ENCODE data around the gene PROK2. TPM values are rescaled to one million over a fixed set of nuclear protein-coding genes. Genes with fewer than 3 reads are reported as not detected.

Gene PROK2
- total and polyA plus RNA-seq, 4 donors: 0.24 to 0.84 (median 0.41) TPM

DNA sequence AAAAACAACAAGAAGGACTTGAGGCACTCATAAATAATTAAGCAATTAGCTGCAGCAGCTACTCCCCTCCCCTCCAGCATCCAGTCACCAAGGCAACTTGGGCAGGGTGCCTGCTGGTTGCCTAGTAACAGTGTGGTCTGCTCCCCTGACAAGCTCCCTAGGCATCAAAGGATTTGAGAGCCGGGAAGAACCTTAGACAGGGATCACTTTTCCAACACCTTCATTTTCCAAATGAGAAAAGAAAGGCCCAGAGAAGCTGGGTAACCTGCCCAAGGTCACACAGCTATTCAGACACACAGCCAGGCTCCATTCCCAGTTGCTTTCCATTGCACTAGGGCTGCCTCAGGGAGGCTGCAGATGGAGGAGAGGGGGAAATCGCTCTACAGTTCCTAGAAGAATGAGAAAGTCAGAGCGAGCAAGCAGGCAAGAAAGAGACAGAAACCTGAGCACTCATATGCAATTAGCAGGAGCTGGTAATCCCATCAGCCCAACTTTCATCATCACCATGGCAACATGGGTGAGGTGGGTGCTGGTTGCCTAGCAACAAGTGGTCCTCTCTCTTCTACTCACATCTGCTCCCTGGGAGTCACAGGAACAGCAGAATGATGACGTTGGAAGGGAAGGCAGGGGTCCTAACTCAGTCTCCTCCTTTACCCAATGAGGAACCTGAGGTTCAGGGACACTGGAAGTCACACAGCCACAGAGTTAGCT is 56.2 kb downstream of the PROK2 start:
- Histone ChIP-seq H3K9me3 (ENCODE audit: control insufficient read depth in 4 of 4, low read length in 3 of 4) (no peaks in the 10 kb centered on the region), H3K4me3 (ENCODE audit: low read depth in 1 of 3, low read length in 3 of 3) (no peak overlapping the region), H3K4me1 (ENCODE audit: control insufficient read depth in 4 of 4, insufficient read depth in 4 of 4, low read length in 3 of 4) (peaks cover 0 to 18% (median 10%) of the 10 kb centered on the region in 4 donors), H3K36me3 (ENCODE audit: control insufficient read depth in 4 of 4, insufficient read depth in 3 of 4, low read depth in 1 of 4, low read length in 3 of 4) (no peaks in the 10 kb centered on the region), H3K9ac (ENCODE audit: low read depth in 1 of 2, low read length in 2 of 2) (no peak overlapping the region), H3K27me3 (ENCODE audit: control insufficient read depth in 4 of 4, insufficient read depth in 4 of 4, low read length in 3 of 4) (no peaks in the 10 kb centered on the region), H3K27ac (ENCODE audit: low read depth in 1 of 2, low read length in 2 of 2) (no peak overlapping the region)
- 54% methylated on average over 4 of the region's 4 CpGs for WGBS
- TF ChIP-seq, protein P1, sequence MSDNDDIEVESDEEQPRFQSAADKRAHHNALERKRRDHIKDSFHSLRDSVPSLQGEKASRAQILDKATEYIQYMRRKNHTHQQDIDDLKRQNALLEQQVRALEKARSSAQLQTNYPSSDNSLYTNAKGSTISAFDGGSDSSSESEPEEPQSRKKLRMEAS (IDR thresholded peaks at IDR 0.05): no peak
- no peak for TF ChIP-seq FOXA1 (IDR thresholded peaks at IDR 0.05)
- TF ChIP-seq HNF4G (IDR thresholded peaks at IDR 0.05): no peak
- TF ChIP-seq REST (IDR thresholded peaks at IDR 0.05): no peak
- no peak for TF ChIP-seq HNF4A (conservative IDR thresholded peaks at IDR 0.05)
- no peak for TF ChIP-seq EGR1 (IDR thresholded peaks at IDR 0.05; ENCODE audit: low read depth in 2 of 2)
- TF ChIP-seq YY1 (IDR thresholded peaks at IDR 0.05): no peak
- TF ChIP-seq JUND (IDR thresholded peaks at IDR 0.05): no peak
- no peak for TF ChIP-seq RAD21 (IDR thresholded peaks at IDR 0.05)
- TF ChIP-seq NR2F2 (IDR thresholded peaks at IDR 0.05): no peak
- TF ChIP-seq, protein P2, sequence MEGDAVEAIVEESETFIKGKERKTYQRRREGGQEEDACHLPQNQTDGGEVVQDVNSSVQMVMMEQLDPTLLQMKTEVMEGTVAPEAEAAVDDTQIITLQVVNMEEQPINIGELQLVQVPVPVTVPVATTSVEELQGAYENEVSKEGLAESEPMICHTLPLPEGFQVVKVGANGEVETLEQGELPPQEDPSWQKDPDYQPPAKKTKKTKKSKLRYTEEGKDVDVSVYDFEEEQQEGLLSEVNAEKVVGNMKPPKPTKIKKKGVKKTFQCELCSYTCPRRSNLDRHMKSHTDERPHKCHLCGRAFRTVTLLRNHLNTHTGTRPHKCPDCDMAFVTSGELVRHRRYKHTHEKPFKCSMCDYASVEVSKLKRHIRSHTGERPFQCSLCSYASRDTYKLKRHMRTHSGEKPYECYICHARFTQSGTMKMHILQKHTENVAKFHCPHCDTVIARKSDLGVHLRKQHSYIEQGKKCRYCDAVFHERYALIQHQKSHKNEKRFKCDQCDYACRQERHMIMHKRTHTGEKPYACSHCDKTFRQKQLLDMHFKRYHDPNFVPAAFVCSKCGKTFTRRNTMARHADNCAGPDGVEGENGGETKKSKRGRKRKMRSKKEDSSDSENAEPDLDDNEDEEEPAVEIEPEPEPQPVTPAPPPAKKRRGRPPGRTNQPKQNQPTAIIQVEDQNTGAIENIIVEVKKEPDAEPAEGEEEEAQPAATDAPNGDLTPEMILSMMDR (IDR thresholded peaks at IDR 0.05; ENCODE audit: low read depth, low read length, missing input control): no peak
- no peak for TF ChIP-seq FOXA2 (IDR thresholded peaks at IDR 0.05)
- TF ChIP-seq, protein P3, sequence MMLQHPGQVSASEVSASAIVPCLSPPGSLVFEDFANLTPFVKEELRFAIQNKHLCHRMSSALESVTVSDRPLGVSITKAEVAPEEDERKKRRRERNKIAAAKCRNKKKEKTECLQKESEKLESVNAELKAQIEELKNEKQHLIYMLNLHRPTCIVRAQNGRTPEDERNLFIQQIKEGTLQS (IDR thresholded peaks at IDR 0.05): no peak
- TF ChIP-seq SP1 (IDR thresholded peaks at IDR 0.05): no peak
- TF ChIP-seq RXRA (IDR thresholded peaks at IDR 0.05): no peak
- DNase-seq (ENCODE audit: low spot score): no peak

DNA sequence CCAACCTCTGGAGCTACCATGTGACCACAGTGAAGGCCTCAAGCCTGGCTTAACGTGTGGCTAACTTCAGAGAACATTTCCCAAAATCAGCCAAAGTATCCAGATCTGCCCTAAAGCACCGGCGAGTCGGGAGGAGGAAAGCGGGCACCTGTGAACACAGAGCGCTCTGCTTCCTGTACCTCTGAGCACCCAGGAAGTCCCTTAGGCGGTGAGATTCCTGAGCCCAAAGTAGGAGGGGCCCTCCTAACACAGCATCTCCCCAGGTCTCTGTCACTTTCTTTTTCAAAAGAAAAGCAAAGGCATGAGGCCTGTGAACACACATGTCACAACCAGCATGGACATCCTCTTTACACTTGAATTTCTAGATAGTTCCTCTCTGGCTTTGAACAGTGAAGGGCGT is 58.8 kb downstream of the PROK2 start:
- H3K9me3 ChIP-seq (ENCODE audit: control insufficient read depth in 4 of 4, low read length in 3 of 4): no peaks in the 10 kb centered on the region
- H3K27me3 ChIP-seq (ENCODE audit: control insufficient read depth in 4 of 4, insufficient read depth in 4 of 4, low read length in 3 of 4): no peaks in the 10 kb centered on the region
- WGBS: 82% methylated on average over 8 of the region's 8 CpGs
- no peak overlapping the region for H3K9ac ChIP-seq (ENCODE audit: low read depth in 1 of 2, low read length in 2 of 2)
- peak overlapping the region; percentile 8 to 49 for H3K27ac ChIP-seq (ENCODE audit: low read depth in 1 of 2, low read length in 2 of 2)
- no peak for DNase-seq (ENCODE audit: low spot score)
- H3K4me3 ChIP-seq (ENCODE audit: low read depth in 1 of 3, low read length in 3 of 3): no peak overlapping the region
- H3K4me1 ChIP-seq (ENCODE audit: control insufficient read depth in 4 of 4, insufficient read depth in 4 of 4, low read length in 3 of 4): peaks cover 0 to 23% (median 13%) of the 10 kb centered on the region in 4 donors
- no peaks in the 10 kb centered on the region for H3K36me3 ChIP-seq (ENCODE audit: control insufficient read depth in 4 of 4, insufficient read depth in 3 of 4, low read depth in 1 of 4, low read length in 3 of 4)
- TF ChIP-seq SP1 (IDR thresholded peaks at IDR 0.05): no peak
- TF ChIP-seq YY1 (IDR thresholded peaks at IDR 0.05): no peak
- no peak for TF ChIP-seq REST (IDR thresholded peaks at IDR 0.05)
- TF ChIP-seq, protein P4, sequence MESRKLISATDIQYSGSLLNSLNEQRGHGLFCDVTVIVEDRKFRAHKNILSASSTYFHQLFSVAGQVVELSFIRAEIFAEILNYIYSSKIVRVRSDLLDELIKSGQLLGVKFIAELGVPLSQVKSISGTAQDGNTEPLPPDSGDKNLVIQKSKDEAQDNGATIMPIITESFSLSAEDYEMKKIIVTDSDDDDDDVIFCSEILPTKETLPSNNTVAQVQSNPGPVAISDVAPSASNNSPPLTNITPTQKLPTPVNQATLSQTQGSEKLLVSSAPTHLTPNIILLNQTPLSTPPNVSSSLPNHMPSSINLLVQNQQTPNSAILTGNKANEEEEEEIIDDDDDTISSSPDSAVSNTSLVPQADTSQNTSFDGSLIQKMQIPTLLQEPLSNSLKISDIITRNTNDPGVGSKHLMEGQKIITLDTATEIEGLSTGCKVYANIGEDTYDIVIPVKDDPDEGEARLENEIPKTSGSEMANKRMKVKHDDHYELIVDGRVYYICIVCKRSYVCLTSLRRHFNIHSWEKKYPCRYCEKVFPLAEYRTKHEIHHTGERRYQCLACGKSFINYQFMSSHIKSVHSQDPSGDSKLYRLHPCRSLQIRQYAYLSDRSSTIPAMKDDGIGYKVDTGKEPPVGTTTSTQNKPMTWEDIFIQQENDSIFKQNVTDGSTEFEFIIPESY (IDR thresholded peaks at IDR 0.05): no peak
- TF ChIP-seq NR2F2 (IDR thresholded peaks at IDR 0.05): no peak
- TF ChIP-seq, protein P2 (IDR thresholded peaks at IDR 0.05; ENCODE audit: low read depth, low read length, missing input control): no peak
- no peak for TF ChIP-seq EGR1 (IDR thresholded peaks at IDR 0.05; ENCODE audit: low read depth in 2 of 2)
- TF ChIP-seq, protein P3 (IDR thresholded peaks at IDR 0.05): no peak
- no peak for TF ChIP-seq RXRA (IDR thresholded peaks at IDR 0.05)
